ENCODE measurements around the gene NEK2.

The NEK2 gene

DNA sequence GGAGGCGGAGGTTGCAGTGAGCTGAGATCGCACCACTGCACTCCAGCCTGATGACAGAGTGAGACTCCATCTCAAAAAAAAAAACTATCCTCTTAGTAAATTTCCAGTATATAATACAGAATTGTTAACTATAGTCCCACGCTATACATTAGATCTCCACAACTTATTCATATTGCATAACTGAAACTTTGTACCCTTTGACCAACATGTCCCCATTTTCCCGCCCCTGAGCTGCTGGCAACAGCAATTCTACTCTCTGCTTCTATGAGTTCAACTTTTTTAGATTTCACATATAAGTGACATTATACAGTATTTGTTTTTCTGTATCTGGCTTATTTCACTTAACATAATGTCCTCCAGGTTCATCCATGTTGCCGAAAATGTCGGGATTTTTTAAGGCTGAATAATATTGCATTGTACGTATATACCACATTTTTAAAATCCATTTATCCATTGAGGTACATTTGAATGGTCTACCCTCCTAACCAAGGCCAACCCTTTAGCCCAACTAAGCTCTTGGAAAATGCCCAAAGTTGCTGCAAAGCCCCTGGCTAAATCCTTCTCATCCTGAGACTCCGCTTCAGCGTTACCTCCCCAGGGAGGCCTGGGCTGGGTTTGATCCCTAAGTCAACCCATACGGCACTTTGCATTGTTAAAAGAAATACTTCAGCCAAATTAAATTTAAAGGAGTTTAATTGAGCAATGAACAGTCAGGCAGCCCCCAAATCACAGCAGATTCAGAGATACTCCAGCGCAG, 34.2 kb downstream of the NEK2 start:
- no peaks in the 10 kb centered on the region for H3K36me3 ChIP-seq (ENCODE audit: insufficient read depth, low read length)
- no peak overlapping the region for H3K4me3 ChIP-seq (ENCODE audit: low read length, poor library complexity, severe bottlenecking)
- no peaks in the 10 kb centered on the region for H3K79me2 ChIP-seq (ENCODE audit: insufficient read depth, low read length)
- H2AFZ ChIP-seq (ENCODE audit: low read length) = no peak overlapping the region
- no peak overlapping the region for H3K9ac ChIP-seq (ENCODE audit: low read depth, low read length, poor library complexity, severe bottlenecking)
- no peaks in the 10 kb centered on the region for H4K20me1 ChIP-seq (ENCODE audit: insufficient read depth, low read length, poor library complexity, severe bottlenecking)
- no peaks in the 10 kb centered on the region for H3K9me3 ChIP-seq (ENCODE audit: insufficient read depth, low read depth, low read length)
- peaks cover 18% of the 10 kb centered on the region for H3K4me1 ChIP-seq (ENCODE audit: insufficient read depth, low read length, poor library complexity, severe bottlenecking)
- no peak for TF ChIP-seq EZH2phosphoT487 (IDR thresholded peaks at IDR 0.05; ENCODE audit: borderline replicate concordance)
- no peak for TF ChIP-seq CTCF (conservative IDR thresholded peaks at IDR 0.05; ENCODE audit: low read length)
- H3K27me3 ChIP-seq (ENCODE audit: insufficient read depth, low read length, poor library complexity, severe bottlenecking) = no peaks in the 10 kb centered on the region
- no peaks in the 10 kb centered on the region for H3K9me2 ChIP-seq (replicated peaks; ENCODE audit: low read depth, low read length)
- H3K4me2 ChIP-seq (ENCODE audit: low read depth, low read length, poor library complexity, severe bottlenecking) = no peak overlapping the region
- H3F3A ChIP-seq (ENCODE audit: low read depth) = no peaks in the 10 kb centered on the region

DNA sequence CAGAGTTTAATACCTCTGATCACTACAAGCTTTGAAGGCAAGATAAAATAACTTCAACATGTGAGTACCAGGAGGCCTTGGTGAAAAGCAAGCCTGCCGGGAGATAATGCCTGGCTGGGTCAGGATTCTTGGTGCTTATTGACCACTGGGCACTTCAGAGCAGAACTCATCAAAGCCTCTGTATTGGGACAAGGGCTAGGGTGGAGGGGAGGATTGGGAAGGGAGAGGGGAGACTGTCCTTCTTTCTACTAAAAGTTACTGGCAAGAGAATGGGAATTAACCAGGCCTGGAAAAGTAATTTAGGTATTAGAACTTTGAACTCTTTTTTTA, 35.2 kb downstream of the NEK2 start:
- H3K4me2 ChIP-seq (ENCODE audit: low read depth, low read length, poor library complexity, severe bottlenecking) = no peak overlapping the region
- no peak for TF ChIP-seq EZH2phosphoT487 (IDR thresholded peaks at IDR 0.05; ENCODE audit: borderline replicate concordance)
- no peak for TF ChIP-seq CTCF (conservative IDR thresholded peaks at IDR 0.05; ENCODE audit: low read length)
- peaks cover 18% of the 10 kb centered on the region for H3K4me1 ChIP-seq (ENCODE audit: insufficient read depth, low read length, poor library complexity, severe bottlenecking)
- no peak overlapping the region for H2AFZ ChIP-seq (ENCODE audit: low read length)
- no peaks in the 10 kb centered on the region for H3K36me3 ChIP-seq (ENCODE audit: insufficient read depth, low read length)
- H3K9me3 ChIP-seq (ENCODE audit: insufficient read depth, low read depth, low read length) = no peaks in the 10 kb centered on the region
- H3K9ac ChIP-seq (ENCODE audit: low read depth, low read length, poor library complexity, severe bottlenecking) = no peak overlapping the region
- H3K4me3 ChIP-seq (ENCODE audit: low read length, poor library complexity, severe bottlenecking) = no peak overlapping the region
- no peaks in the 10 kb centered on the region for H3F3A ChIP-seq (ENCODE audit: low read depth)
- no peaks in the 10 kb centered on the region for H3K27me3 ChIP-seq (ENCODE audit: insufficient read depth, low read length, poor library complexity, severe bottlenecking)
- no peaks in the 10 kb centered on the region for H4K20me1 ChIP-seq (ENCODE audit: insufficient read depth, low read length, poor library complexity, severe bottlenecking)
- no peaks in the 10 kb centered on the region for H3K79me2 ChIP-seq (ENCODE audit: insufficient read depth, low read length)
- no peaks in the 10 kb centered on the region for H3K9me2 ChIP-seq (replicated peaks; ENCODE audit: low read depth, low read length)

DNA sequence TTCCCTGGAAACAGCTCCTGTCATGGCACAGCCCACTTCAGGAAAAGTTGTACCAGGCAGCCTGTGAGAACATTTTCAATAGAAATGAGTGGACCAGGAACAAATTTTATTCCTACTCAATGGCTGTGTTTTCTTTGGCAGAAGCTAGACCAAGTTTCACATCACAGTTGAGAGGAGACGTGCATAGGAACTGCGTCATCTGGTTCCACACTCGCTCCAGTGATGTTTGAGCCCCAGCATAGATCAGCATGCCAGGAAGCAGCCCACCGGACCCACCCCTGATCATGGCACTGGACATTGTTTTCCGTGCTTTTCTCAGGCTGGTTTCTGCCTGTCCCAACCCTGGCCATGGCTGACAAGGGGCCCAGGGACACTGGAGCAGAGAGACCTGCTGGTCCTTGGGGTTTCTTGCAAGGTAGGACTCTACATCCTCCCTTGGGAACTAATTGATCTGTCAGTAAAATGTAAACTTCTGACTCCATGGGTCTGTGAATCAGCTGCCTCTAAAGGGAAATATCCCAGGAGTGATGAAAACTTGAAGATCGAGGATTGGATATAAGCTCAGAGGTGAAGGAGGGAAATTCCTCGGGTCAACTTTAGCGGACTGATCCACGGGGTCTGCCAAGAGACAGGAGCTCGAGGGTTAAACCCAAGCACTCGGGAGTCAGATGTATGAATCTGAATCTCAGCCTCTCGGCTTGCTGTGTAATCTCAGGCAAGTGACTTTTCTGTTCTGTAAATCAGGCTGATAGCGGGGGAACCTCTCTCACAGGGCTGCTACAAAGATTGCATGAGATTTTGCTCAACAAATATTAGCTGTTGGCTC, 35.7 kb downstream of the NEK2 start:
- Histone ChIP-seq H3K9ac (ENCODE audit: low read depth, low read length, poor library complexity, severe bottlenecking) (no peak overlapping the region), H3K4me3 (ENCODE audit: low read length, poor library complexity, severe bottlenecking) (no peak overlapping the region), H4K20me1 (ENCODE audit: insufficient read depth, low read length, poor library complexity, severe bottlenecking) (no peaks in the 10 kb centered on the region), H3K9me3 (ENCODE audit: insufficient read depth, low read depth, low read length) (no peaks in the 10 kb centered on the region), H3K79me2 (ENCODE audit: insufficient read depth, low read length) (no peaks in the 10 kb centered on the region), H3K27me3 (ENCODE audit: insufficient read depth, low read length, poor library complexity, severe bottlenecking) (no peaks in the 10 kb centered on the region), H3K4me2 (ENCODE audit: low read depth, low read length, poor library complexity, severe bottlenecking) (no peak overlapping the region), H3K4me1 (ENCODE audit: insufficient read depth, low read length, poor library complexity, severe bottlenecking) (peaks cover 18% of the 10 kb centered on the region), H3K36me3 (ENCODE audit: insufficient read depth, low read length) (no peaks in the 10 kb centered on the region), H2AFZ (ENCODE audit: low read length) (no peak overlapping the region), H3K9me2 (replicated peaks; ENCODE audit: low read depth, low read length) (no peaks in the 10 kb centered on the region), H3F3A (ENCODE audit: low read depth) (no peaks in the 10 kb centered on the region)
- TF ChIP-seq CTCF (conservative IDR thresholded peaks at IDR 0.05; ENCODE audit: low read length) (no peak), EZH2phosphoT487 (IDR thresholded peaks at IDR 0.05; ENCODE audit: borderline replicate concordance) (no peak)
